PC-3 (cell line): ENCODE data around the gene STARD9. TPM values are rescaled to one million over a fixed set of nuclear protein-coding genes. Genes with fewer than 3 reads are reported as not detected.

Source experiments
- ATAC-seq: fragments of 200-7000 bp; cut with Tn5 transposase; 2 replicates; pipeline ENCODE4 v1.9.1; 2020; ENCODE audit warnings: mild to moderate bottlenecking, moderate library complexity
- BruUV-seq: library from RNA; stranded (reverse); fragments of 400-500 nt; replicated peaks from 2 replicates; lab custom pipeline; 2021; lab: Mats Ljungman, UMichigan
- CTCF ChIA-PET: fragments of 300-600 bp; sonication (Branson Sonifier 250); formaldehyde crosslinking; loops from one replicate; lab custom pipeline; 2022; ENCODE audit warnings: antibody characterized with exemption; lab: Charles Lee
- POLR2A ChIA-PET: fragments of 300-600 bp; sonication (Branson Sonifier 250); formaldehyde crosslinking; loops from one replicate; lab custom pipeline; 2022; ENCODE audit warnings: antibody characterized with exemption; ENCODE audit not compliant: unreplicated experiment; lab: Charles Lee
- DNase-seq: peaks from one replicate; pipeline ENCODE4 v3.0.0-alpha.2; 2015
- H2AFZ ChIP-seq: fragments of 300-600 bp; sonication (generic); 2 replicates; pipeline ENCODE4 v1.6.0; 2016; ENCODE audit warnings: antibody characterized with exemption, low read length
- H3F3A ChIP-seq: fragments of 300-600 bp; sonication (generic); one replicate; pipeline ENCODE4 v1.6.0; 2017; ENCODE audit warnings: antibody characterized with exemption, low read length, control low read depth, mild to moderate bottlenecking; ENCODE audit not compliant: unreplicated experiment
- H3K27ac ChIP-seq: fragments of 300-600 bp; sonication (generic); 2 replicates; pipeline ENCODE4 v1.5.1; 2016; ENCODE audit warnings: mild to moderate bottlenecking, low read length
- H3K27me3 ChIP-seq: fragments of 300-600 bp; sonication (generic); 2 replicates; pipeline ENCODE4 v1.6.1; 2016; ENCODE audit warnings: low read length, mixed read lengths
- H3K36me3 ChIP-seq: fragments of 300-600 bp; sonication (generic); 2 replicates; pipeline ENCODE4 v1.6.1; 2016; ENCODE audit warnings: low read depth, mixed run types, low read length, mixed read lengths
- H3K4me1 ChIP-seq: fragments of 300-600 bp; sonication (generic); 2 replicates; pipeline ENCODE4 v1.5.1; 2016; ENCODE audit warnings: low read length; ENCODE audit not compliant: insufficient read depth
- H3K4me2 ChIP-seq: fragments of 300-600 bp; sonication (generic); 2 replicates; pipeline ENCODE4 v1.6.0; 2016; ENCODE audit warnings: low read length
- H3K4me3 ChIP-seq: fragments of 300-600 bp; sonication (generic); 2 replicates; pipeline ENCODE4 v1.5.1; 2016; ENCODE audit warnings: mild to moderate bottlenecking, low read length, mixed read lengths
- H3K79me2 ChIP-seq: fragments of 300-600 bp; sonication (generic); 2 replicates; pipeline ENCODE4 v1.6.1; 2017; ENCODE audit warnings: low read length, mixed read lengths
- H3K9ac ChIP-seq: fragments of 300-600 bp; sonication (generic); 2 replicates; pipeline ENCODE4 v1.6.0; 2016; ENCODE audit warnings: mild to moderate bottlenecking, low read length
- H3K9me2 ChIP-seq: fragments of 300-600 bp; sonication (generic); replicated peaks from 2 replicates; pipeline ENCODE4 v1.6.1; 2016; ENCODE audit warnings: mixed run types, low read length, mixed read lengths
- H3K9me3 ChIP-seq: fragments of 300-600 bp; sonication (generic); 2 replicates; pipeline ENCODE4 v1.6.1; 2016; ENCODE audit warnings: low read length, mixed read lengths
- H4K20me1 ChIP-seq: fragments of 300-600 bp; sonication (generic); 2 replicates; pipeline ENCODE4 v1.6.1; 2016; ENCODE audit warnings: low read length, mixed read lengths
- EZH2 ChIP-seq: fragments of 300-600 bp; sonication (generic); IDR thresholded peaks from one replicate; pipeline ENCODE4 v1.6.1; 2017; ENCODE audit warnings: antibody characterized with exemption, mild to moderate bottlenecking, low read length; ENCODE audit not compliant: unreplicated experiment
- EZH2phosphoT487 ChIP-seq: fragments of 300-600 bp; sonication (generic); IDR thresholded peaks from 2 replicates; pipeline ENCODE4 v1.6.1; 2018; ENCODE audit warnings: mild to moderate bottlenecking, antibody characterized with exemption, low read length, borderline replicate concordance
- intact Hi-C: fragments of 100-400 bp; cut with micrococcal nuclease; formaldehyde crosslinking; loops from 2 replicates; pipeline ENCODE4 v1.9.0; 2023
- total RNA-seq: library from RNA; depleted of rRNA; stranded (reverse); fragments of >200 nt; gene quantifications from 2 replicates; pipeline ENCODE4 v1.2.3, GENCODE V29; 2014
- TF ChIP-seq, protein P1 (sequence below): fragments of 300-600 bp; sonication (generic); conservative IDR thresholded peaks from 2 replicates; pipeline ENCODE4 v1.5.1; 2017; ENCODE audit warnings: antibody characterized with exemption, low read depth, mild to moderate bottlenecking, low read length

STARD9 gene
- total RNA-seq, 1 experiment from 2014 or later: 5.0 TPM

DNA sequence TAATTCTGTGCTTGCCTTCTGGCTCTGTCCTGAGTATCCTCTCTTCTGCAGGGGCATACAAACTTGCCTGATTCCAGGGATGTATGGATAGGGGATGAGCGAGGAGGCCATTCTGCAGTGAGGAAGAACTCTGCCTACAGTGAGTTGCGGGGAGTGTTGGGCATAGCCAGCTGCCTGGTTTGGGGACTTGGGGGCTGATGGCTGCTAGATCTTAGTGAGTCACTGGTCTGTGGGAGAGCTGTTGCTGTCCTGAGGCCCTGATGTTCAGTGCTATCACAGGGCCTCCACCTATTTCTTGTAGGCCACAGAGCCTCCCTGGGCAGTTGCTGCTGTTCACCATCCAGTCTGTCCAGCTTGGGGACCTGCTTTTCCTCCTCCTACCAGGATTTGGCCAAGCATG is 141.2 kb downstream of the STARD9 start:
- H3K27ac ChIP-seq: no peak overlapping the region
- H3K27me3 ChIP-seq: no peaks in the 10 kb centered on the region
- ChIA-PET POLR2A (no interaction called here), CTCF (no interaction called here)
- no TSS peak for BruUV-seq
- H3K9me2 ChIP-seq: no peaks in the 10 kb centered on the region
- ATAC-seq (no peak), DNase-seq (no peak)
- no peak overlapping the region for H2AFZ ChIP-seq
- no peak overlapping the region for H3K4me2 ChIP-seq
- H3K4me3 ChIP-seq: no peak overlapping the region
- H4K20me1 ChIP-seq: no peaks in the 10 kb centered on the region
- no peak overlapping the region for H3K9ac ChIP-seq
- no peaks in the 10 kb centered on the region for H3K9me3 ChIP-seq
- no peaks in the 10 kb centered on the region for H3F3A ChIP-seq
- H3K36me3 ChIP-seq: peaks cover 14% of the 10 kb centered on the region; the same call in 1 of the 2 replicates
- intact Hi-C loops: no loop called here
- TF ChIP-seq EZH2phosphoT487: no peak
- TF ChIP-seq, protein P1, sequence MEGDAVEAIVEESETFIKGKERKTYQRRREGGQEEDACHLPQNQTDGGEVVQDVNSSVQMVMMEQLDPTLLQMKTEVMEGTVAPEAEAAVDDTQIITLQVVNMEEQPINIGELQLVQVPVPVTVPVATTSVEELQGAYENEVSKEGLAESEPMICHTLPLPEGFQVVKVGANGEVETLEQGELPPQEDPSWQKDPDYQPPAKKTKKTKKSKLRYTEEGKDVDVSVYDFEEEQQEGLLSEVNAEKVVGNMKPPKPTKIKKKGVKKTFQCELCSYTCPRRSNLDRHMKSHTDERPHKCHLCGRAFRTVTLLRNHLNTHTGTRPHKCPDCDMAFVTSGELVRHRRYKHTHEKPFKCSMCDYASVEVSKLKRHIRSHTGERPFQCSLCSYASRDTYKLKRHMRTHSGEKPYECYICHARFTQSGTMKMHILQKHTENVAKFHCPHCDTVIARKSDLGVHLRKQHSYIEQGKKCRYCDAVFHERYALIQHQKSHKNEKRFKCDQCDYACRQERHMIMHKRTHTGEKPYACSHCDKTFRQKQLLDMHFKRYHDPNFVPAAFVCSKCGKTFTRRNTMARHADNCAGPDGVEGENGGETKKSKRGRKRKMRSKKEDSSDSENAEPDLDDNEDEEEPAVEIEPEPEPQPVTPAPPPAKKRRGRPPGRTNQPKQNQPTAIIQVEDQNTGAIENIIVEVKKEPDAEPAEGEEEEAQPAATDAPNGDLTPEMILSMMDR: no peak
- TF ChIP-seq EZH2: no peak
- H3K79me2 ChIP-seq: no peaks in the 10 kb centered on the region
- peaks cover 4% of the 10 kb centered on the region; the same call in 1 of the 2 replicates for H3K4me1 ChIP-seq

DNA sequence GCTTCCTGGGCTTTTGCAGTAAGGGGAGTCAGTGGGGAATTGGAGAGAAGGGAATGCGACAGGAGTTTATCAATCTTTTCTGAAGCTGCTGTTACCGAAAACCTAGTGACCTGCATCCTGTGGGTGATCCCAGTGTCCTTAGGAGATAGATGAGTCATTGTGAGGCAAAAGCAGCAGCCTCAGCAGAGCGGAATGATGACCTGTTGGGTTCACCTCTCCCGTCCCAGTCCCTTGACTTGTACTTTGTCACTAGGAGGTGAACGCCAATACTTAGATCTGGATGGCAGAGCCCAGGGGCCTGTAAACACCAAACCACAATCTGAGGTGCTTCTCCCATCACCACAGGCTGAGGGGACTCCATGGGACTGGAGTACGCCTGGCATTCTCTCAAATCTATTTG is 143.6 kb downstream of the STARD9 start:
- H4K20me1 ChIP-seq: no peaks in the 10 kb centered on the region
- no peak overlapping the region for H3K9ac ChIP-seq
- TF ChIP-seq EZH2 (no peak), EZH2phosphoT487 (no peak)
- TF ChIP-seq, protein P1: no peak
- no peaks in the 10 kb centered on the region for H3K27me3 ChIP-seq
- no peak overlapping the region for H3K4me2 ChIP-seq
- ChIA-PET CTCF (no interaction called here), POLR2A (no interaction called here)
- no peak overlapping the region for H3K4me3 ChIP-seq
- H3K9me3 ChIP-seq: no peaks in the 10 kb centered on the region
- peaks cover 17% of the 10 kb centered on the region; the same call in 1 of the 2 replicates for H3K36me3 ChIP-seq
- H3K27ac ChIP-seq: no peak overlapping the region
- no TSS peak for BruUV-seq
- H3K9me2 ChIP-seq: no peaks in the 10 kb centered on the region
- no peak overlapping the region for H2AFZ ChIP-seq
- DNase-seq (no peak), ATAC-seq (no peak; the same call in 1 of the 2 replicates)
- H3K4me1 ChIP-seq: peaks cover 4% of the 10 kb centered on the region; the same call in 1 of the 2 replicates
- no peaks in the 10 kb centered on the region for H3K79me2 ChIP-seq
- intact Hi-C loops: no loop called here
- no peaks in the 10 kb centered on the region for H3F3A ChIP-seq

DNA sequence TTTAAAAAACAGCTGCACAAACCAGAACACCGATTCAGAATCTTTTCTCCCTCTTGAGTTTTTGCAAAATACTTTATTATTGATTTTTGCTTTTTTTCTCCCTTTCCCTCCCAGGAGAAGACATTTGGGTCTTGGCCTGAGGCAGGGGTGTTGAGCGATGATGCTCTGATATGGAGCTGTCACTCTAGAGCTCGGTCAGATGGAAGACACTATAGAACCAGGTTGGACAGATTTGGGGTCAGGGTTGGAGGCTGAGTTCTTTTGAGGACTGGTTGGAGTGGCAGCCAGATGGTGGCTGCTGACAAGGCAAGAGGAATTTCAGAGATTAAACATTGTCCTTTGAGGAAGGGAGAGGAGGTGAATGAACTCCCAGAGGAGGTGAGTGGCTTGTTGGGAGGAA is 144.7 kb downstream of the STARD9 start:
- H3K9me3 ChIP-seq: no peaks in the 10 kb centered on the region
- ATAC-seq: no peak
- TF ChIP-seq EZH2phosphoT487: no peak
- TF ChIP-seq EZH2: no peak
- TF ChIP-seq, protein P1: no peak
- H3F3A ChIP-seq: no peaks in the 10 kb centered on the region
- no peaks in the 10 kb centered on the region for H4K20me1 ChIP-seq
- H3K4me1 ChIP-seq: peaks cover 4% of the 10 kb centered on the region; the same call in 1 of the 2 replicates
- BruUV-seq: no TSS peak
- DNase-seq: no peak
- no peak overlapping the region for H3K4me3 ChIP-seq
- no peaks in the 10 kb centered on the region for H3K27me3 ChIP-seq
- H3K36me3 ChIP-seq: peaks cover 27% of the 10 kb centered on the region; the same call in 1 of the 2 replicates
- no peaks in the 10 kb centered on the region for H3K79me2 ChIP-seq
- ChIA-PET CTCF (no interaction called here), POLR2A (no interaction called here)
- H2AFZ ChIP-seq: no peak overlapping the region
- no peak overlapping the region for H3K27ac ChIP-seq
- no peak overlapping the region for H3K9ac ChIP-seq
- no peak overlapping the region for H3K4me2 ChIP-seq
- H3K9me2 ChIP-seq: no peaks in the 10 kb centered on the region
- intact Hi-C loops: no loop called here
